Omental fat pad (tissue), 4 donors: ENCODE measurements around the gene PHRF1. TPM values are rescaled to one million over a fixed set of nuclear protein-coding genes. Genes with fewer than 3 reads are reported as not detected.

Source experiments
- ATAC-seq: fragments of 150-250 bp; one replicate; pipeline ENCODE4 v1.9.1; 2016; ENCODE audit warnings: mild to moderate bottlenecking, moderate library complexity; ENCODE audit not compliant: low FRiP score
- DNase-seq: peaks from one replicate; pipeline ENCODE4 v3.0.0-alpha.2; 2019; ENCODE audit warnings: low spot score
- total RNA-seq, 4 donors: library from RNA; depleted of rRNA; stranded (reverse); fragments of >200 nt; gene quantifications; one replicate each; pipeline ENCODE4 v1.1.0, GENCODE V29; 2016
- TF ChIP-seq, protein P1 (sequence below), 3 donors: fragments of 450-650 bp; IDR thresholded peaks; one replicate each; pipeline ENCODE4 v1.5.1; 2016 to 2017; ENCODE audit warnings: antibody characterized with exemption in 3 of 3, mild to moderate bottlenecking in 3 of 3, moderate library complexity in 2 of 3

PHRF1 gene
- total RNA-seq, 4 donors from 2014 or later, result 14.7 to 34.9 (median 22.4) TPM

GRCh38 chr11:555227-555779 lies 21.0 kb upstream of the PHRF1 start:
- ATAC-seq (no peak), DNase-seq (no peak)
- TF ChIP-seq, protein P1, sequence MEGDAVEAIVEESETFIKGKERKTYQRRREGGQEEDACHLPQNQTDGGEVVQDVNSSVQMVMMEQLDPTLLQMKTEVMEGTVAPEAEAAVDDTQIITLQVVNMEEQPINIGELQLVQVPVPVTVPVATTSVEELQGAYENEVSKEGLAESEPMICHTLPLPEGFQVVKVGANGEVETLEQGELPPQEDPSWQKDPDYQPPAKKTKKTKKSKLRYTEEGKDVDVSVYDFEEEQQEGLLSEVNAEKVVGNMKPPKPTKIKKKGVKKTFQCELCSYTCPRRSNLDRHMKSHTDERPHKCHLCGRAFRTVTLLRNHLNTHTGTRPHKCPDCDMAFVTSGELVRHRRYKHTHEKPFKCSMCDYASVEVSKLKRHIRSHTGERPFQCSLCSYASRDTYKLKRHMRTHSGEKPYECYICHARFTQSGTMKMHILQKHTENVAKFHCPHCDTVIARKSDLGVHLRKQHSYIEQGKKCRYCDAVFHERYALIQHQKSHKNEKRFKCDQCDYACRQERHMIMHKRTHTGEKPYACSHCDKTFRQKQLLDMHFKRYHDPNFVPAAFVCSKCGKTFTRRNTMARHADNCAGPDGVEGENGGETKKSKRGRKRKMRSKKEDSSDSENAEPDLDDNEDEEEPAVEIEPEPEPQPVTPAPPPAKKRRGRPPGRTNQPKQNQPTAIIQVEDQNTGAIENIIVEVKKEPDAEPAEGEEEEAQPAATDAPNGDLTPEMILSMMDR (IDR thresholded peaks at IDR 0.05), result no peak

DNA sequence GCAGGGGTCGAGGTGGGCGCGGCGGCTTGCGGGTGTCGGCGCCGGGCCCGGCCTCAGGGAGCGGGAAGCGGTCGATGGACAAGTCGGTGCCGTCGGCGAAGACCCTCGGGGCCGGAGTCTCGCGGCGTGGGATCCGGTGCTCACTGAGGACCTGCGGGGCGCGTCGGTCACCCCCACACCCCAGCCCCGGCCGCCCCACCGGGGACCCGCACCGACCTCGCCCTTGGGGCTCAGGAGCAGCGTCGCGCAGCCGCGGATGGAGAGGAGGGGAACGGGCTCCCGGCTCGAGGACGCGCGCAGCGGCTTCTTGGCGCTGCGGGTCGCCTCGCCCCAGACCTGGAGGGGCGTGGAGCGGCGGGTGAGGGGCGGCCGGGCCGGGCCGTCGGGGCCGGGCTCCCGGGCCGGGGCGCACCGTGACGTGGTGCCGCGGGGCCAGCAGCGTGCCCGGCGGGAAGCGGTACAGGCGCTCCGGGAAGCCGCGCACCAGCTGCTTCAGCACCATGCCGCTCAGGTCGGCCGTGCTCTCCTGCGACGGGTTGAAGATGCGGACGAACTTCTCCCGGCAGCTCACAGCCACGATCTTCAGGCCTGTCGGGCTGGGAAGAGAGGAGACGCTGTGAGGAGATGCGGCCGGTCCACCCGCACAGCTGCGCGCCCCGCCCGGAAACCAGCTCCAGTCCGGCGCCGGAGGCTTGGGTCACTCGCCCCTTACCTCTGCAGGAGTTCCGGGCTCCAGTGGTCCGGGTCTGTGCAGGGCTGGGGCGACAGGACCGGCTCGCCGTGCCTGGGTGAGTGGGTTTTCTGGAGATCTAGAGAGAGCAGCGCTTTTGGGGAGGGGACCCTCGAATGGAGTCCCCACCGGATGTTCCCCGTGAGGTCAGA lies 20.2 kb upstream of the PHRF1 start:
- TF ChIP-seq, protein P1 (IDR thresholded peaks at IDR 0.05), result no peak
- ATAC-seq (no peak), DNase-seq (no peak)

- DNase-seq (no peak), ATAC-seq (no peak)
- TF ChIP-seq, protein P1 (IDR thresholded peaks at IDR 0.05), result no peak
Measured at GRCh38 chr11:556662-557256, 19.5 kb upstream of the PHRF1 start.

DNA sequence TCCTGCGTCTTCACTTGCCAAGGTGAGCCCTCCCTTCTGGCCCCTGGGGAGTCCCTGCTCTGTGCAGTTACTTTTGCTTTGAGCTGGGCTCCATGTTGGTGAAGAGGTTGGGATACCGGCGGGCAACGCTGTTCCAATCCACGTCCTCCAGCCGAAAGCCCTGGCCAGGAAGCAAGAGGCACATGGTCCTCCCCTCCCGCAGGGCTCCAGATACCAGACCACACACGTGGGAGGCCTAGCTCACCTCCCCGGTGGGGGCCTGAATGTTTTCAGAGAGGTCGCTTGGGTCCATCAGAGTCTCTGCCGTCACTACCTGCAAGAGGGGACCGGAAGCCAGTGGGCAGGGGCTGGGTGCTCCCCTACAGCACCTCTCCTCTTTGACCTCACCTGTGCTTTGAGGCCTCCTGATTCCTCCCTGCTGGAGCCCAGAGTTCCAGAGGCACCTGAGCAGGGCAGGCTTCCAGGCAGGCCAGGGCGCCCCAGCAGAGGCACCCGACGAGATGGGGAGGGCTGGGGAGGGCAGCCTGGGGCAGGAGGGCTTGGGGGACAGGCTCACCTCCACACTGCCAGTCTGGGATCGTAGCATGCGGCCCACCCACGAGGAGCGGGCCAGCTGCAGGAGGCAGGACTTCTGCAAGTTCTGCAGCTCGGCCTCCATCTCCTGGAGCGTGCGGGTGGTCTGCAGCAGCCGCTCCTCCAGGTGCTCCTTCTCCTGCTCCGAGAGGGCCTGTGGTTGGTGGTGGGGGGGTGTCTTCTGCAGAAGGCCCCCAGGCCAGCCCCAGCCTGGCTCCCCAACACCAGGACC lies 18.7 kb upstream of the PHRF1 start:
- TF ChIP-seq, protein P1 (IDR thresholded peaks at IDR 0.05), result no peak
- ATAC-seq (no peak), DNase-seq (no peak)

DNA sequence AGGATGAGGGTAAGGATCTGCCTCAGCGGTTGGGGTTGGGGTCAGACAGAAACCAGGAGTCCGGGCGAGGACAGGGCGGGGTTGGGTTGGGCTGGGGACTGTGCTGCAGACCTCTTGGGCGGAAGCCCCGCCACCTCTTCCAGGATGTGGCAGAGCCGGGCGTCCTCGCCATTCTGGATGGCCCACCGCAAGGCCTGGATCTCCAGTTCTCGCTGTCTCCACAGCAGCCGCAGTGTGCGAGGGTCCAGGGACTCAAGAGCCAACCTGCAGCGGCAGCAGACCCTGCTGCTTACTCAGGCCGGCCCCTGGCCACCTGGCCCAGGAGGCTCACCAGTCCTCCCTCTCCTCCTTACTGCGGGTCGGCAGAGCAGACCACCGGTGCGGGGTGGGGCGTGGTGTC lies 17.8 kb upstream of the PHRF1 start:
- TF ChIP-seq, protein P1 (IDR thresholded peaks at IDR 0.05), result no peak
- DNase-seq (no peak), ATAC-seq (no peak)

DNA sequence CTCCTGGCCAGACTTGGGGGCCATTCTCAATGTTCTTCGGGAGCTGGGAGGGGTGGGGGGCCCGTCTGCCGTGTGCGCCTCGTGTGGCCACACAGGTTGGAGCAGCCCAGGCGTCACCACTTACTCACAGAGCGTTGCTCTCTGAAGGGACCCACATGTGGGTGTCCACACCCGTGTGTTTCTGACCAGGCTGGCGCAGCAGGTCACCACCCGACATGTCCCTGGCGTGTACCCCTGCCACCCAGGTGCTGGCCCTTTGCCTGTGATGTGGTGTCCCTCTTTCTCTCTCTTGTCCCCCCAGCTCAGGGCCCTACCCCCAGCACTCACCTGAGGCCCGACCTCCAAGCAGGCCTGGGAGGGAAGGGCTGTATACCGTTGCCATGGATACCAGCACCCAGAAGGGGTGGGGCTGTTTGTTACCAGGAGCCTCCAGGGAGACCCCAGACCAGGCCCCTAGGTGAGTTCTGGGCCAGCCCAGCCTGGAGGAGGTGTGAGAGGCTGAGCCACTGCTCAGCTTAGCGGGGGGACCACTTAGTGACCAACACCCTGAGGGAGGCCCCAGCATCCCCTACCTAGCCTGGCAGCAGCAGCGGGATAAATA lies 17.1 kb upstream of the PHRF1 start:
- TF ChIP-seq, protein P1 (IDR thresholded peaks at IDR 0.05), result no peak
- ATAC-seq (no peak), DNase-seq (no peak)
